HG02943 (cell line): Measurements from ENCODE around the gene NEURL1.
A peak's percentile ranks its signal among the peaks of the same experiment; 100 is the strongest.
"Not testable (repeated sequence)": the region's sequence is repeated elsewhere in the genome, so short reads cannot be mapped to it uniquely, and the experiment has no call there.

ENCODE experiments used
- ATAC-seq: cut with Tn5 transposase; IDR thresholded peaks from one replicate; pipeline ENCODE4 v1.9.1; 2021; ENCODE audit warnings: mild to moderate bottlenecking, low read depth, moderate library complexity; ENCODE audit not compliant: unreplicated experiment

The NEURL1 gene

DNA sequence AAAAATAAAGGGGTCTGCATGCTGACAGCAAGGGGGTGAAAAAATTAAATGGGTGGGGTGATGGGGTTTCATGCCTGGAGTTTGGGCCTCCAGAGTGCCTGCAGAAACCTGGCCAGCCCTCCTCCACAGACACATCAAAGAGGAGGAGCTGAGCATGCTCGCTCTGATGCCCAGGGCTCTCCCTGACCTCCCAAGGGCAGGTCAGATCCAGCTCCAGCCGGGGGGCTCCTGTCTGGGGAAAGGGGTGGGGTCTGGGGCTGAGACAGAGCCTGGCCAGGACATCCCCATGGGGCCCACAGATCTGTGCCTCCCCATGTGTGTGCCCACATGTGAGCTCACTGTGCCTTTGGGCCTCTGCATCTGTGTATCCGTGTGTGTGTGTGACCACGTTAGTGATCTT is 33.9 kb upstream of the NEURL1 start:
- no peak for ATAC-seq

- no peak for ATAC-seq
Observed at GRCh38 chr10:103463499-103463898, 30.0 kb upstream of the NEURL1 start.

GRCh38 chr10:103465411-103466179 is 27.9 kb upstream of the NEURL1 start:
- ATAC-seq, result no peak

- no peak for ATAC-seq
Observed at GRCh38 chr10:103466734-103467133, 26.8 kb upstream of the NEURL1 start.

GRCh38 chr10:103467406-103467805 is 26.1 kb upstream of the NEURL1 start:
- ATAC-seq, result no peak

- no peak for ATAC-seq
Observed at GRCh38 chr10:103469201-103469600, 24.3 kb upstream of the NEURL1 start.

GRCh38 chr10:103470761-103471653 is 22.5 kb upstream of the NEURL1 start:
- ATAC-seq, result peak; percentile 71

- ATAC-seq, result no peak
Observed at GRCh38 chr10:103472005-103472404, 21.5 kb upstream of the NEURL1 start.

- ATAC-seq, result no peak
Observed at GRCh38 chr10:103473261-103473671, 20.2 kb upstream of the NEURL1 start.

- no peak for ATAC-seq
Observed at GRCh38 chr10:103474077-103474476, 19.4 kb upstream of the NEURL1 start.

- ATAC-seq, result no peak
Observed at GRCh38 chr10:103475437-103475836, 18.1 kb upstream of the NEURL1 start.

DNA sequence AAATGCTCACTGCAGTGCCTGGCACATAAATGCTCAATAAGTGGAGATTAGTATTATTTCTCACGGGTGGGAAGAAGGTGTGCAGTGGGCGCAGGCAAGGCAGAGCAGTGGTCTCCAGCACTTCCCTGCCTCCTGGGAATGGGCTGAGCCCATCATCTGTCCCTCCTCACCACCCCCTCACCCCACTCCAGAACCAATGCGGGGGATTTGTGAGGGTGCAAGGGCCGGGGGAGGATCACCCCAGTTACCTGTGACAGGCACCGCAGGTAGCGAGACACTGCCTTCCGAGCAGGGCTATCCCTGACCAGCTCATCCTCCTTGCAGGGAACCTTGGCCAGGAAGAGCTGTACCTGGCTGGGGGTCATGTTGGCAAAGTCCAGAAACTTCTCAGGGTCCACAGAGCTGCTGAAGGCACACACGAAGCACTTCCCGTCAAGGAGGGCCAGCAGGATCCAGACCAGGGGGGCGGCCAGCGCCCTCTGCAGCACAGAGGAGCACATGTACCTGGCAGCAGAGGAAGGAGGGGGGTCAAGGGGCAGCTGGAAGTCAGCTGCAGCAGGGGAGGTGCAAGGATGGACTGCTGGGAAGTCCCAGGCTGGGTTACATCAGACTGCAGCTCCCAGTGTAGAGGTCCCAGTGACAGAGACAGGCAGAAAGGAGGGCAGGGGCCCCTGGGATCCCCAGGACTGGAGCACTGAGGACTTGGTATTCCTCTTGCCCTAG is 17.3 kb upstream of the NEURL1 start:
- no peak for ATAC-seq

DNA sequence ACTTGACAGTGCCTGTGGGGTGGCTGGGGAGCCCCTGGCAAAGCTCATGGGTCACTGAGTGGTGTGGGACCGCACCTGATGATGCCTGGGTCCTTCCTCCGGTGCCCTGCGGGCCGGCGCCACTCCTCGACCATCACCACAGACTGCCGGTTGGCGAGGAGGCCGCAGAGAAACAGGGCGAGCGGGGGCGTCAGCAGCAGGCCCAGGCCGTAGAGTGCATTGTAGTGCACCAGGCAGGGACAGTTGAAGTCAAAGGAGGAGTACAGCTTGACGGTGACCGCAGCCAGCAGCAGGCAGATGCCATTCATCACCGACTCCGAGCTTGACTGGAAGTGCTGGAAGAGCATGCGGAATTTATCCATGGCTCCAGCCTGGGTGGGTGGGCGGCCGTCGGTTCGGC is 14.8 kb upstream of the NEURL1 start:
- no peak for ATAC-seq

GRCh38 chr10:103479135-103479534 is 14.4 kb upstream of the NEURL1 start, which contains the start of gene CALHM3:
TSS of gene CALHM3 (minus strand) at chr10:103479240. CDS start at chr10:103479032, 208 bp downstream.
- no peak for ATAC-seq

DNA sequence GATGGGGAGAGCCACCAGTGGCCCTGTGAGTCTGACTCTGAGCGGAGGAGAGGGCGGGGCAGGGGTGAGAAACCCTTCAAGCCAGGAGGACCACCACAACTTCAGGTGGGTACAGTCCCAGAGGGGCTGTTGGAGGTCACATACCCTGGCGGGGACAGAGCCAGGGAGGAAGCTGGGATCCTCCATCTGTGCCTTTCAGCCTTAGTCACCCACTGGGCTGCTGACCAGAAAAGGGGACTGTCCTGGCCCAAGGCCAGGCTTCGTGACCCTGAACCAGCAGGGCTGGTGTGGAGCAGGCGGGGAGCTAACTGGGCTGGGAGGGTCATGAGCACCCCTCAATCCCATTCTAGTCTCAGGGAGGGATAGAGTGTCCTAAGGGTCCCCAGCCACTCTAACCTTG is 13.0 kb upstream of the NEURL1 start:
- ATAC-seq, result no peak

- no peak for ATAC-seq
Observed at GRCh38 chr10:103481974-103482531, 11.5 kb upstream of the NEURL1 start.

GRCh38 chr10:103486635-103487409 is 6.7 kb upstream of the NEURL1 start:
- not testable (repeated sequence) for ATAC-seq

- ATAC-seq, result no peak
Observed at GRCh38 chr10:103487410-103487708, 6.1 kb upstream of the NEURL1 start.

DNA sequence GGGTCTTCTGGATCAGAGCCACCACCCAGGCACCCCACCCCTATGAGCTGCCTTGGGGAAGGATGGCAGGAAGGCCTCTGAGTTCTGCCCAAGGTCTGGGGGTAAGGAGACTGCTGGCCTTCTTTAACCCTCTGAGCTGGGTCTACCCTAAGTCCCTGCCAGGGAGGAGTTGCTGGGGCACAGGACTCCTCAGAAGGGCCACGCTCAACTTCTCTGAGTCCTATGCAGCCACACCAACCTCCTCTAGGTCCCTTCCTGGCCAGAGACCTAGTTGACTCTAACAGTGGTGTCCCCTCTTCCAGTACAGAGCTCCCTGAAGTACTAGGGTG is 2.6 kb upstream of the NEURL1 start:
- peak; percentile 20 for ATAC-seq

DNA sequence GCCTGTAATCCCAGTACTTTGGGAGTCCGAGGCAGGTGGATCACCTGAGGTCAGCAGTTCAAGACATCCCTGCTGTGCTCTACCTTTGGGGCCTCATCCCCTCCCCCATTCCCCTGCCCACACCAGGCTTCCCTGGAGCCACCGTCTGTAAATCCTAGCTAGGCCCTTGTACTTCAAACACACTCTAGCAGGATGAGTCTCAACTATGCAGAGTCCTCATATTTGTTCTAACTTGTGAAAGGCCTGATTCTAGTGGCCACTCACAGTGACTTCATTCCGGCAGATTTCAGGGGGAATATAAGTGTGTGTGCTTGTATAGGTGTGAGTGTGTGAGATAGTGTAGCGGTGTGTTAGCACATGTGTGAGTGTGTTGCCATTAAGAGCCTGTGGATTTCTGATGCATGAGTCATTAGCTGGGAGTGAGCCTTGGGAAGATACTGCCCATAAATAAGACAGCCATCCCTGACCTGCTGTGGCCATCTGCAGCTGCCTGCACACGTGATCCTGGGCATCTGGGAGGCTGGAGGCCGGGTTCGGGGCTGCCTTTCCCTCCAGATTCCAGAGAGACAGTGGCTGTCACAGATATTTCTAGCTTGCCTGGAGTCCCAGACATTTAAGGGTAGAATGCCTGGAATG is 1.7 kb upstream of the NEURL1 start:
- no peak for ATAC-seq
